IPS-18c (cell line): ENCODE data around the gene PLXNA2.
A peak's percentile ranks its signal among the peaks of the same experiment; 100 is the strongest.

Source experiments
- H3K4me3 ChIP-seq: 2 replicates; pipeline ENCODE4 v1.7.0; 2013; ENCODE audit warnings: low read depth, mild to moderate bottlenecking, low read length, moderate library complexity; ENCODE audit not compliant: insufficient read depth
- H3K9me3 ChIP-seq: one replicate; pipeline ENCODE4 v1.6.1; 2013; ENCODE audit warnings: mild to moderate bottlenecking, low read length, moderate library complexity; ENCODE audit not compliant: control insufficient read depth, insufficient read depth

The PLXNA2 gene

GRCh38 chr1:208133355-208133754, 110.8 kb downstream of the PLXNA2 start:
- Histone ChIP-seq H3K9me3 (peaks cover 2% of the 10 kb centered on the region), H3K4me3 (0 out of 2 replicates have a peak overlapping the region, but pooled peaks have one; percentile 9)

- Histone ChIP-seq H3K9me3 (peaks cover 1% of the 10 kb centered on the region), H3K4me3 (peak overlapping the region; percentile 36; the same call in 1 of the 2 replicates)
Measured at GRCh38 chr1:208132287-208132882, 111.8 kb downstream of the PLXNA2 start.

- Histone ChIP-seq H3K4me3 (peak overlapping the region; percentile 36; the same call in 1 of the 2 replicates), H3K9me3 (no peaks in the 10 kb centered on the region)
Measured at GRCh38 chr1:208131621-208132286, 112.4 kb downstream of the PLXNA2 start.

- H3K4me3 ChIP-seq: no peak overlapping the region
- no peaks in the 10 kb centered on the region for H3K9me3 ChIP-seq
Measured at GRCh38 chr1:208129487-208129886, 114.7 kb downstream of the PLXNA2 start.

- H3K9me3 ChIP-seq: no peaks in the 10 kb centered on the region
- no peak overlapping the region for H3K4me3 ChIP-seq
Measured at GRCh38 chr1:208129060-208129459, 115.1 kb downstream of the PLXNA2 start.

- no peak overlapping the region for H3K4me3 ChIP-seq
- no peaks in the 10 kb centered on the region for H3K9me3 ChIP-seq
Measured at GRCh38 chr1:208127792-208128529, 116.2 kb downstream of the PLXNA2 start.

GRCh38 chr1:208127284-208127683, 116.9 kb downstream of the PLXNA2 start:
- no peak overlapping the region for H3K4me3 ChIP-seq

GRCh38 chr1:208126108-208126507, 118.1 kb downstream of the PLXNA2 start:
- Histone ChIP-seq H3K9me3 (no peaks in the 10 kb centered on the region), H3K4me3 (no peak overlapping the region)

More at GRCh38 chr1:208127284-208127683, 116.9 kb downstream of the PLXNA2 start:
- no peaks in the 10 kb centered on the region for H3K9me3 ChIP-seq

- H3K4me3 ChIP-seq: no peak overlapping the region
- no peaks in the 10 kb centered on the region for H3K9me3 ChIP-seq
Measured at GRCh38 chr1:208122612-208123358, 121.4 kb downstream of the PLXNA2 start.

- Histone ChIP-seq H3K9me3 (no peaks in the 10 kb centered on the region), H3K4me3 (no peak overlapping the region)
Measured at GRCh38 chr1:208121813-208122364, 122.3 kb downstream of the PLXNA2 start.

GRCh38 chr1:208120431-208120790, 123.8 kb downstream of the PLXNA2 start:
- H3K4me3 ChIP-seq: no peak overlapping the region
- H3K9me3 ChIP-seq: no peaks in the 10 kb centered on the region

- Histone ChIP-seq H3K9me3 (no peaks in the 10 kb centered on the region), H3K4me3 (no peak overlapping the region)
Measured at GRCh38 chr1:208118841-208119606, 125.2 kb downstream of the PLXNA2 start.

GRCh38 chr1:208118306-208118705, 125.9 kb downstream of the PLXNA2 start:
- Histone ChIP-seq H3K9me3 (no peaks in the 10 kb centered on the region), H3K4me3 (no peak overlapping the region)

GRCh38 chr1:208117826-208118225, 126.4 kb downstream of the PLXNA2 start:
- Histone ChIP-seq H3K4me3 (no peak overlapping the region), H3K9me3 (no peaks in the 10 kb centered on the region)

GRCh38 chr1:208117409-208117808, 126.8 kb downstream of the PLXNA2 start:
- H3K9me3 ChIP-seq: no peaks in the 10 kb centered on the region
- no peak overlapping the region for H3K4me3 ChIP-seq

- Histone ChIP-seq H3K4me3 (no peak overlapping the region), H3K9me3 (no peaks in the 10 kb centered on the region)
Measured at GRCh38 chr1:208115924-208116640, 128.1 kb downstream of the PLXNA2 start.
